ENCODE measurements around the gene KCNIP4.

GRCh38 chr4:21962691-21963090 is 14.1 kb upstream of the KCNIP4 start:
- no peak for TF ChIP-seq CTCF (IDR thresholded peaks at IDR 0.05; ENCODE audit: insufficient read depth, low read length)
- no peak for TF ChIP-seq GABPA (IDR thresholded peaks at IDR 0.05; ENCODE audit: low read depth)
- no peak for TF ChIP-seq POLR2AphosphoS5 (IDR thresholded peaks at IDR 0.05; ENCODE audit: low read depth)
- no peak for TF ChIP-seq SPI1 (IDR thresholded peaks at IDR 0.05; ENCODE audit: borderline replicate concordance, low read depth)

Measured in HL-60 (cell line).